ENCODE results near the gene SRCAP. TPM values are rescaled to one million over a fixed set of nuclear protein-coding genes. Genes with fewer than 3 reads are reported as not detected.

The SRCAP gene
- total and polyA plus RNA-seq, 8 donors: 7.5 to 39.6 (median 27.4) TPM

GRCh38 chr16:30766933-30767284 is 67.9 kb downstream of the SRCAP start:
- Histone ChIP-seq H3K36me3 (peaks cover 19 to 78% (median 61%) of the 10 kb centered on the region in 3 donors), H3K4me1 (peaks cover 7 to 9% (median 7%) of the 10 kb centered on the region in 3 donors), H3K4me3 (no peak overlapping the region), H3K27me3 (no peaks in the 10 kb centered on the region), H3K9me3 (no peaks in the 10 kb centered on the region), H3K27ac (no peak overlapping the region)
- no peak for TF ChIP-seq CTCF (IDR thresholded peaks at IDR 0.05)
- ATAC-seq (no peak), DNase-seq (no peak), FAIRE-seq (no peak)
- intact Hi-C loops (cut with DNase I): loop anchor here in 1 of 3 donors (10.0 kb wide), 1 partner anchor 108 kb away; no protein-coding TSS in a partner anchor
- 75 to 80% methylated on average over 4 of the region's 4 CpGs for WGBS, 2 donors

GRCh38 chr16:30767767-30768465 is 68.9 kb downstream of the SRCAP start:
- TF ChIP-seq CTCF (IDR thresholded peaks at IDR 0.05): no peak
- Histone ChIP-seq H3K9me3 (no peaks in the 10 kb centered on the region), H3K36me3 (peaks cover 19 to 85% (median 67%) of the 10 kb centered on the region in 3 donors), H3K4me1 (peaks cover 4 to 6% (median 6%) of the 10 kb centered on the region in 3 donors), H3K27me3 (no peaks in the 10 kb centered on the region), H3K27ac (no peak overlapping the region), H3K4me3 (no peak overlapping the region)
- DNase-seq (peak in 1 of 6 donors; percentile 23), ATAC-seq (no peak), FAIRE-seq (no peak)
- intact Hi-C loops (cut with DNase I): loop anchor here in 1 of 3 donors (10.0 kb wide), 1 partner anchor 107 kb away; no protein-coding TSS in a partner anchor
- WGBS, 2 donors: 92 to 93% methylated on average over 18 of the region's 18 CpGs

- Histone ChIP-seq H3K36me3 (peaks cover 19 to 85% (median 67%) of the 10 kb centered on the region in 3 donors), H3K27me3 (no peaks in the 10 kb centered on the region), H3K27ac (no peak overlapping the region), H3K9me3 (no peaks in the 10 kb centered on the region), H3K4me1 (no peaks in the 10 kb centered on the region), H3K4me3 (no peak overlapping the region)
- intact Hi-C loops (cut with DNase I): loop anchor here in 1 of 3 donors (10.0 kb wide), 1 partner anchor 106 kb away; no protein-coding TSS in a partner anchor
- ATAC-seq (no peak), DNase-seq (no peak), FAIRE-seq (no peak)
- no peak for TF ChIP-seq CTCF (IDR thresholded peaks at IDR 0.05)
- WGBS, 2 donors: 95 to 97% methylated on average over 23 of the region's 23 CpGs
Measured at GRCh38 chr16:30768583-30769181, 69.7 kb downstream of the SRCAP start.

GRCh38 chr16:30769379-30770089 is 70.6 kb downstream of the SRCAP start:
- no peaks in the 10 kb centered on the region for H3K9me3 ChIP-seq
- FAIRE-seq (no peak), DNase-seq (peak in 2 of 6 donors; percentile 24 to 46), ATAC-seq (no peak)
- TF ChIP-seq CTCF (IDR thresholded peaks at IDR 0.05): no peak
- no peaks in the 10 kb centered on the region for H3K4me1 ChIP-seq
- 96 to 97% methylated on average over 17 of the region's 17 CpGs for WGBS, 2 donors
- intact Hi-C loops (cut with DNase I): loop anchor here in 1 of 3 donors (10.0 kb wide), 1 partner anchor 105 kb away; no protein-coding TSS in a partner anchor
- H3K27ac ChIP-seq: no peak overlapping the region
- no peak overlapping the region for H3K4me3 ChIP-seq
- H3K36me3 ChIP-seq: peaks cover 18 to 79% (median 60%) of the 10 kb centered on the region in 3 donors
- H3K27me3 ChIP-seq: no peaks in the 10 kb centered on the region

Data from pancreas (tissue), 10 donors.